ENCODE measurements around the gene DGKH. TPM values are rescaled to one million over a fixed set of nuclear protein-coding genes. Genes with fewer than 3 reads are reported as not detected.

DGKH gene
- total and polyA plus RNA-seq, 2 experiments from 2014 or later: 3.6 to 7.2 TPM

DNA sequence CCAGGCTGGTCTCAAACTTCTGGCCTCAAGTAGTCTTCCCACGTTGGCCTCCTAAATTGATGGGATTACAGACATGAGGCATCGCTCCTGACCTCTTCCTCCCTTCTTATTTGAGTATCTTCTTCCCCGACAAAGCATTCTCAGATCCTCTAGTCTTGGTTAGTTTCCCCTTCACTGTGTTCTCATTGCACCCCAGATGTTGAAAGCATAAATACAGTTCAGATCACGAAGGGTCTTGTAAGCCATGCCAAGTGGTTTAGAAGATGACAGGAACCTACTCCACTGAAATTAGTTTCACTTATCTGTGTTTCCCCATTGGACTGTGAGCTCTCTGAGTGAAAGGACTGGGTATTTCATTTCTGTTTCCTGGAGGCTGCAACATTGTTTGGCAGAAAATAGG is 100.7 kb downstream of the DGKH start:
- Histone ChIP-seq H3K9me2 (replicated peaks; ENCODE audit: insufficient read depth) (no peaks in the 10 kb centered on the region), H4K20me1 (ENCODE audit: insufficient read depth, poor library complexity, severe bottlenecking) (no peaks in the 10 kb centered on the region), H3K27me3 (no peaks in the 10 kb centered on the region), H3K4me1 (ENCODE audit: insufficient read depth) (no peaks in the 10 kb centered on the region), H3K4me3 (no peak overlapping the region), H3K79me2 (no peaks in the 10 kb centered on the region), H3K27ac (no peak overlapping the region), H3K4me2 (no peak overlapping the region), H2AFZ (no peak overlapping the region), H3K9me3 (ENCODE audit: low read depth) (no peaks in the 10 kb centered on the region), H3K36me3 (replicated peaks; ENCODE audit: insufficient read depth, low read depth) (no peaks in the 10 kb centered on the region)
- no peak for TF ChIP-seq EZH2phosphoT487 (IDR thresholded peaks at IDR 0.05; ENCODE audit: low read depth, severe bottlenecking, unreplicated experiment)
- TF ChIP-seq, protein P1, sequence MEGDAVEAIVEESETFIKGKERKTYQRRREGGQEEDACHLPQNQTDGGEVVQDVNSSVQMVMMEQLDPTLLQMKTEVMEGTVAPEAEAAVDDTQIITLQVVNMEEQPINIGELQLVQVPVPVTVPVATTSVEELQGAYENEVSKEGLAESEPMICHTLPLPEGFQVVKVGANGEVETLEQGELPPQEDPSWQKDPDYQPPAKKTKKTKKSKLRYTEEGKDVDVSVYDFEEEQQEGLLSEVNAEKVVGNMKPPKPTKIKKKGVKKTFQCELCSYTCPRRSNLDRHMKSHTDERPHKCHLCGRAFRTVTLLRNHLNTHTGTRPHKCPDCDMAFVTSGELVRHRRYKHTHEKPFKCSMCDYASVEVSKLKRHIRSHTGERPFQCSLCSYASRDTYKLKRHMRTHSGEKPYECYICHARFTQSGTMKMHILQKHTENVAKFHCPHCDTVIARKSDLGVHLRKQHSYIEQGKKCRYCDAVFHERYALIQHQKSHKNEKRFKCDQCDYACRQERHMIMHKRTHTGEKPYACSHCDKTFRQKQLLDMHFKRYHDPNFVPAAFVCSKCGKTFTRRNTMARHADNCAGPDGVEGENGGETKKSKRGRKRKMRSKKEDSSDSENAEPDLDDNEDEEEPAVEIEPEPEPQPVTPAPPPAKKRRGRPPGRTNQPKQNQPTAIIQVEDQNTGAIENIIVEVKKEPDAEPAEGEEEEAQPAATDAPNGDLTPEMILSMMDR (IDR thresholded peaks at IDR 0.05; ENCODE audit: poor library complexity): no peak
- 87% methylated on average over 4 of the region's 4 CpGs for WGBS (ENCODE audit: low lambda C conversion rate, missing lambda C conversion rate)
- no peak for DNase-seq (ENCODE audit: low spot score)

DNA sequence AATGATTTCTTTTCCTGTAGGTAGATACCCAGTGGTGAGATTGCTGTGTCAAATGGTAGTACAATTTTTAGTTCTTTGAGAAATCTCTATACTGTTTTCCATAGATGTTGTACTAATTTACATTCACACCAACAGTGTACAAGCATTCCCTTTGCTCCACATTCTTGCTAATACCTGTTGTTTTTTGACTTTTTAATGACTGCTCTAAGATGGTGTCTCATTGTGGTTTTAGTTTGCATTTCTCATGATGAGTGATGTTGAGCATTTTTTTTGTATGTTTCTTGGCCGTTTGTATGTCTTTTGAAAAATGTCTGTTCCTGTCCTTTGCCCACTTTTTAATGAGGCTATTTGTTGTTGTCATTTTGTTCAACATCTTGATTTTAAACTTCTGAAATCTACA is 103.3 kb downstream of the DGKH start:
- no peak for TF ChIP-seq EZH2 (IDR thresholded peaks at IDR 0.05; ENCODE audit: borderline replicate concordance)
- TF ChIP-seq, protein P1 (IDR thresholded peaks at IDR 0.05; ENCODE audit: poor library complexity): no peak
- TF ChIP-seq EZH2phosphoT487 (IDR thresholded peaks at IDR 0.05; ENCODE audit: low read depth, severe bottlenecking, unreplicated experiment): no peak
- no peak overlapping the region for H3K4me3 ChIP-seq
- H3K27me3 ChIP-seq: no peaks in the 10 kb centered on the region
- H3K9me3 ChIP-seq (ENCODE audit: low read depth): no peaks in the 10 kb centered on the region
- no peaks in the 10 kb centered on the region for H3K4me1 ChIP-seq (ENCODE audit: insufficient read depth)
- DNase-seq (ENCODE audit: low spot score): no peak
- no peaks in the 10 kb centered on the region for H3K36me3 ChIP-seq (replicated peaks; ENCODE audit: insufficient read depth, low read depth)
- H3K4me2 ChIP-seq: no peak overlapping the region
- H2AFZ ChIP-seq: no peak overlapping the region
- H3K27ac ChIP-seq: no peak overlapping the region
- no peaks in the 10 kb centered on the region for H3K9me2 ChIP-seq (replicated peaks; ENCODE audit: insufficient read depth)
- H4K20me1 ChIP-seq (ENCODE audit: insufficient read depth, poor library complexity, severe bottlenecking): no peaks in the 10 kb centered on the region
- WGBS (ENCODE audit: low lambda C conversion rate, missing lambda C conversion rate): 79% methylated on average over 1 of the region's 1 CpG
- no peaks in the 10 kb centered on the region for H3K79me2 ChIP-seq

DNA sequence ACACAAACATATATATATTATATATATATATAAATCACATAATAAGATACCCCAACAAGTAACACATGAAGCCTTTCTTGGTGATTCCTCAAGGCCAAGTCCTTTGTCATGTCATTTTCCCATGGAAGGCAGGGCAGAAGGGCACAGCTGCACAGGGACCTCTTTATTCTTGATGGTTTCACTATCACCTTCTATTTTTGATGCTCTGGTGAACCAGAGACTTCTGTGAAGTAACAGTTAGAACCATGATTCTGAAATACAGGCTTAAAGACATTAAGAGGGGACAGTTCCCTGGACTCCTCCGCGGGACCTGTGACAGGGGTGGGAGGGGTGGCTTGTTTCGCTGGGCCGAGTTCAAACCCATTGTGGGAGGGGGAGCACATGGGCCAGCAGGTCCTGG is 104.0 kb downstream of the DGKH start:
- H3K4me3 ChIP-seq: no peak overlapping the region
- H3K79me2 ChIP-seq: no peaks in the 10 kb centered on the region
- no peaks in the 10 kb centered on the region for H3K9me3 ChIP-seq (ENCODE audit: low read depth)
- H3K36me3 ChIP-seq (replicated peaks; ENCODE audit: insufficient read depth, low read depth): no peaks in the 10 kb centered on the region
- no peak for TF ChIP-seq EZH2 (IDR thresholded peaks at IDR 0.05; ENCODE audit: borderline replicate concordance)
- 98% methylated on average over 4 of the region's 4 CpGs for WGBS (ENCODE audit: low lambda C conversion rate, missing lambda C conversion rate)
- no peak overlapping the region for H2AFZ ChIP-seq
- no peaks in the 10 kb centered on the region for H3K27me3 ChIP-seq
- H4K20me1 ChIP-seq (ENCODE audit: insufficient read depth, poor library complexity, severe bottlenecking): no peaks in the 10 kb centered on the region
- no peak for DNase-seq (ENCODE audit: low spot score)
- no peak overlapping the region for H3K27ac ChIP-seq
- no peak overlapping the region for H3K4me2 ChIP-seq
- no peaks in the 10 kb centered on the region for H3K9me2 ChIP-seq (replicated peaks; ENCODE audit: insufficient read depth)
- H3K4me1 ChIP-seq (ENCODE audit: insufficient read depth): no peaks in the 10 kb centered on the region

DNA sequence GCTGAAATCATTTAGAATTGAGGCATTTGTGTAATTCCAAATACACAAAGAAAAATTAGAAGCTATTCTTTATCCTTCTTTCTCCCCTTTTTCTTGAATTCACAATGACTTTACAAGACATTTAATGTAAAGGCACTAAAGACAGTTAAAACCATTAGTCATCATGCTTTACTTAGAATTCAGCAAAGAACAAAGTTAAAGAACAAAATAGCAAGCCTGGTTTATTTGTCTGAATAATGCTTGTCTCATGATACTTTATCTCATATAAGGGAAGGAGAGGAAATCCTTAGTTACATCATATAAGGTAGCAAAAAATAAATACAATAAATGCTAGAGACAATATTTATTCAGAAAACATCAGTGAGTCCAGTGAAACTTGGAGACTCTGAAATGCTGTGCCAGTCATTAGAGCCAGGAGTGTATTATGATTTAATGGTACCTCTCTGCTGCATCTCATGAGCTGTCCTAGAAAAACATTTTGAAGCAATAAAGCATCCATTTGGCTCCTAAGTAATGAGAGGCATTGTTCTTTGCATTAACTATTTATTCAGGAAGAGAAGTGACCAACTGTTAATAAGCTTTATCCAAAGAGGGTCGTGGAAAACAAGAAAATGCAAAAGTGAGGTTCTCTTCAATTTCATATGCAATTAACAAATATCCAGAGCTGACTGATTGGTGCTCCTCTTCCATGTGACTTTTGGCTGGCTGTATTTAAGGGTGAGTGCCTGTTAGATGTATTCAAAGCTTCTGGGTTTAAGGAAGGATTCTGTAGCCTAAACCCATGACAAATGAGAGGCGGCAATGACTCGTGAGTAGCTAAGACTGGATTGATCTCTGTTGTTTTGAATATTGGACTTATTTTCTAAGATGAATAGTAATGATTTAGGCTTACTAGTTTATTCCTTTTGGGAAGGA is 105.0 kb downstream of the DGKH start:
- 69% methylated on average over 3 of the region's 3 CpGs for WGBS (ENCODE audit: low lambda C conversion rate, missing lambda C conversion rate)
- no peak overlapping the region for H3K4me3 ChIP-seq
- no peak overlapping the region for H3K27ac ChIP-seq
- H3K36me3 ChIP-seq (replicated peaks; ENCODE audit: insufficient read depth, low read depth): no peaks in the 10 kb centered on the region
- no peak overlapping the region for H3K4me2 ChIP-seq
- no peak for DNase-seq (ENCODE audit: low spot score)
- H3K9me2 ChIP-seq (replicated peaks; ENCODE audit: insufficient read depth): no peaks in the 10 kb centered on the region
- no peaks in the 10 kb centered on the region for H3K4me1 ChIP-seq (ENCODE audit: insufficient read depth)
- H3K27me3 ChIP-seq: no peaks in the 10 kb centered on the region
- no peaks in the 10 kb centered on the region for H4K20me1 ChIP-seq (ENCODE audit: insufficient read depth, poor library complexity, severe bottlenecking)
- H2AFZ ChIP-seq: no peak overlapping the region
- no peaks in the 10 kb centered on the region for H3K79me2 ChIP-seq
- TF ChIP-seq, protein P1 (IDR thresholded peaks at IDR 0.05; ENCODE audit: poor library complexity): no peak
- TF ChIP-seq EZH2 (IDR thresholded peaks at IDR 0.05; ENCODE audit: borderline replicate concordance) (no peak), EZH2phosphoT487 (IDR thresholded peaks at IDR 0.05; ENCODE audit: low read depth, severe bottlenecking, unreplicated experiment) (no peak)
- H3K9me3 ChIP-seq (ENCODE audit: low read depth): no peaks in the 10 kb centered on the region
